HG02884 (cell line): ENCODE measurements around the gene LRCH2.
"Not testable (repeated sequence)": the region's sequence is repeated elsewhere in the genome, so short reads cannot be mapped to it uniquely, and the experiment has no call there.

Experiments
- ATAC-seq: cut with Tn5 transposase; IDR thresholded peaks from one replicate; pipeline ENCODE4 v1.9.1; 2021; ENCODE audit warnings: mild to moderate bottlenecking, moderate library complexity; ENCODE audit not compliant: unreplicated experiment

Gene LRCH2

DNA sequence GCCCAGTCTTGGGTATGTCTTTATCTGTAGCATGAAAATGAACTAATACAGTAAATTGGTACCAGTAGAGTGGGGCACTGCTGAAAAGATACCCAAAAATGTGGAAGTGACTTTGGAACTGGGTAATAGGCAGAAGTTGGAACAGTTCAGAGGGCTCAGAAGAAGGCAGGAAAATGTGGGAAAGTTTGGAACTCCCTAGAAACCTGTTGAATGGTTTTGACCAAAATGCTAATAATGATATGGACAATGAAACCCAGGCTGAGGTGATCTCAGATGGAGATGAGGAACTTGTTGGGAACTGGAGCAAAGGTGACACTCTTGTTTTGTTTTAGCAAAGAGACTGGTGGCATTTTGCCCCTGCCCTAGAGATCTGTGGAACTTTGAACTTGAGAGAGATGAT, 24.3 kb downstream of the LRCH2 start:
- not testable (repeated sequence) for ATAC-seq

DNA sequence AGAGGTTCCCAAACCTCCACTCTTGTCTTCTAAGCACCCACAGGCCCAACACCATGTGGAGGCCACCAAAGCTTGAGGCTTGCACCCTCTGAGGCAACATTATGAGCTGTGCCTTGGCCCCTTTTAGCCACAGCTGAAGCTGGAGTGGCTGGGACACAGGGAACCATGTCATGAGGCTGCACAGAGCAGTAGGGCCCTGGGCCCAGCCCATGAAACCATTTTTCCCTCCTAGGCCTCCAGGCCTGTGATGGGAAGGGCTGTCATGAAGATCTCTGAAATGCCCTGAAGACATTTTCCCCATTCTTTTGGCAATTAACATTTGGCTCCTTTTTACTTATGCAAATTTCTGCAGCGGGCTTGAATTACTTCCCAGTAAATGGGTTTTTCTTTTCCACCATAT, 29.9 kb downstream of the LRCH2 start:
- ATAC-seq, result no peak

DNA sequence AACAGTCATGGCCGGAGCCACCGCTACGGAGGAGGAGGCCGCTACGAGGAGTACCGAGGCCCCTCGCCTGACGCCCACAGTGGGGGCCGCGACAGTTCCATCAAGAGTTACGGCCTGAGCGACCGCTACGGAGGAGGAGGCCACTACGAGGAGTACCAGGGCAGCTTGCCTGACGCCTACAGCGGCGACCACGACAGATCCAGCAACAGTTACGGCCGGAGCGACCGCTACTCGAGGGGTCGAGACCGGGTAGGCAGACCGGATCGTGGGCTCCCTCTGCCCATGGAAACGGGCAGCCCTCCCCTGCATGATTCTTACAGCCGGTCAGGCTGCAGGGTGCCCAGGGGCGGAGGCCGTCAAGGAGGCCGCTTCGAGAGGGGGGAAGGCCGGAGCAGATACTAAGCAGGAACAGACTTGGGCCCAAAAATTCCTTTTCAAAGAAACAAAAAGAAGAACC, 41.6 kb downstream of the LRCH2 start:
- ATAC-seq, result no peak

DNA sequence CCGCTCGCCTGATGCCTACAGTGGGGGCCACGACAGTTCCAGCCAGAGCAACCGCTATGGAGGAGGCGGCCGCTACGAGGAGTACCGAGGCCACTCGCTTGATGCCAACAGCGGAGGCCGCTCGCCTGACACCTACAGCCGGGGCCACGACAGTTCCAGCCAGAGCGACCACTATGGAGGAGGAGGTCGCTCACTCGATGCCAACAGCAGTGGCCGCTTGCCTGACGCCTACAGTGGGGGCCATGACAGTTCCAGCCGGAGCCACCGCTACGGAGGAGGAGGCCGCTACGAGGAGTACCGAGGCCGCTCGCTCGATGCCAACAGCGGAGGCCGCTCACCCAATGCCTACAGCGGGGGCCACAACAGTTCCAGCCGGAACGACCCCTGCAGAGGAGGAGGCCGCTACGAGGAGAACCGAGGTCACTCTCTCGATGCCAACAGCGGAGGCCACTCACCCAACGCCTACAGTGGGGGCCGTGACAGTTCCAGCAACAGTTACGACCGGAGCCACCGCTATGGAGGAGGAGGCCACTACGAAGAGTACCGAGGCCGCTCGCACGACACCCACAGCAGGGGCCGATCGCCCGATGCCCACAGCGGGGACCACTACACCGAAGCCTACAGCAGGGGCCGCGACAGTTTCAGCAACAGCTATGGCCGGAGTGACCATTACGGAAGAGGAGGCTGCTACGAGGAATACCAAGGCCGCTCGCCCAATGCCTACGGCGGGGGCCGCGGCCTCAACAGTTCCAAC, 42.2 kb downstream of the LRCH2 start:
- no peak for ATAC-seq

DNA sequence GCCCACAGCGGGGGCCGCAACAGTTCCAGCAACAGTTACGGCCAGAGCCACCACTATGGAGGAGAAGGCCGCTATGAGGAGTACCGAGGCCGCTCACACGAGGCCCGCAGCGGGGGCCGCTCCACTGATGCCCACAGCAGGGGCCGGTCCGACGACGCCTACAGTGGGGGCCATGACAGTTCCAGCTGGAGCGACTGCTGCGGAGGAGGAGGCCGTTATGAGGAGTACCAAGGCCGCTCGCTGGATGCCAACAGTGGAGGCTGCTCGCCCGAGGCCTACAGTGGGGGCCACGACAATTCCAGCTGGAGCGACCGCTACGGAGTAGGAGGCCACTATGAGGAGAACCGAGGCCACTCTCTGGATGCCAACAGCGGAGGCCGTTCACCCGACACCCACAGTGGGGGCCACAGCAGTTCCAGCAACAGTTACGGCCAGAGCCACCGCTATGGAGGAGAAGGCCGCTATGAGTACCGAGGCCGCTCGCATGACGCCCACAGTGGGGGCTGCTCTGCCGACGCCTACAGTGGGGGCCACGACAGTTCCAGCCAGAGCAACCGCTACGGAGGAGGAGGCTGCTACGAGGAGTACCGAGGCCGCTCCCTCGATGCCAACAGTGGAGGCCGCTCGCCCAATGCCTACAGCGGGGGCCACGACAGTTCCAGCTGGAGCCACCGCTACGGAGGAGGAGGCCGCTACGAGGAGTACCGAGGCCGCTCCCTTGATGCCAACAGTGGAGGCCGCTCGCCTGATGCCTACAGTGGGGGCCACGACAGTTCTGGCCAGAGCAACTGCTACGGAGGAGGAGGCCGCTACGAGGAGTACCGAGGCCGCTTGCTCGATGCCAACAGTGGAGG, 43.0 kb downstream of the LRCH2 start:
- ATAC-seq, result no peak

DNA sequence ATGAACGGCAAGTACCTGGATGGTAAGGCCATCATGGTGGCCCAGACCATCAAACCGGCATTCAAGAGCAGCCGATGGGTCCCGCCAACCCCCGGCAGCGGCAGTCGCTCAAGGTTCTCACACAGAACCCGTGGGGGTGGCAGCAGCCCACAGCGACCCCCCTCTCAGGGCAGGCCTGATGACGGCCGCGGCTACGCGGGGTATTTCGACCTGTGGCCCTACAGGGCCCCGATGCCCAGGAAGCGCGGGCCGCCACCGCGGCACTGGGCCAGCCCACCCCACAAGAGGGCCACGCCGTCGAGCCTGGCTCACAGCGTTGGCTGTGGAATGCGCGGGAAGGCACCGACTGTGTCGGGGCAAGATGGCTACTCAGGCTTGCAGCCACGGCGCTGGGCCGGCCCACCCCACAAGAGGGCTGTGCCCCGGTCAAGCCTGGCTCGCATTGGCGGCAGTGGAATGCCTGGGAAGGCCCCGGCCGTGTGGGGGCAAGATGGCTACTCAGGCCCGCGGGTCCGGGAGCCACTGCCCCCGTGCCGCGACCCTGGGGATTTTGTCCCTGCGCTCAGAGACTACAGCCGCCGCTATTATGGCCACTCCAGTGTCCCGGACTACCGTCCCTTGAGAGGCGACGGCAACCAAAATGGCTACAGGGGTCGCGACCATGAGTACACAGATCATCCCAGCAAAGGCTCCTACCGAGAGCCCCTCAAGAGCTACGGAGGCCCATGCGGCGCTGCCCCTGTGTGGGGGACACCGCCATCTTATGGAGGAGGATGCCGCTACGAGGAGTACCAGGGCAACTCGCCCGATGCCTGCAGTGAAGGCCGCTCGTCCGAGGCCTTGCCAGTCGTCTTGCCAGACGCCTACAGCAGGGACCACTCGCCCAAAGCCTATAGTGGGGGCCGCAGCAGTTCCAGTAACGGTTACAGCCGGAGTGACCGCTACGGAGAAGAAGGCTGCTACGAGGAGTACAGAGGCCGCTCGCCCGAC, 44.0 kb downstream of the LRCH2 start:
- ATAC-seq, result no peak

DNA sequence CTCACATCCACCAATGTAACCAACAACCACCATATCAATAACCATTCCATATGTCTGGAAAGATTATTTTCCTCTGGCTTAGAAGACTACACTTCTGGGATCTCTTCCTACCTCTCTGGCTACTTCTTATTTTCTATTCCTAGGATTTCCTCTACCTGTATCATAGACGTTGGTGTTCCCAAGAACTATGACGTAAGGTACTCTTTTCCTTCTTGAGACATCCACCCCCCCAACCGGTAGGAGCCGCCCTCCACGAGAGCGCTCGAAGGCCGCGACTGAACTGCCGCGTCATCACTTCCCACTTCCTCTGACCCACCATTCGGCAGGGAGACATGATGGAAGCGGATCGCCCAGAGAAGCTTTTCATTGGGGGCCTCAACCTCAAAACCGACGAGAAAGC, 44.8 kb downstream of the LRCH2 start, which contains the start of gene RBMXL3:
Gene RBMXL3 (plus strand): TSS at position 301 of the 400 bp plus-strand sequence. CDS start 32 bp downstream, at position 333.
- ATAC-seq, result no peak

DNA sequence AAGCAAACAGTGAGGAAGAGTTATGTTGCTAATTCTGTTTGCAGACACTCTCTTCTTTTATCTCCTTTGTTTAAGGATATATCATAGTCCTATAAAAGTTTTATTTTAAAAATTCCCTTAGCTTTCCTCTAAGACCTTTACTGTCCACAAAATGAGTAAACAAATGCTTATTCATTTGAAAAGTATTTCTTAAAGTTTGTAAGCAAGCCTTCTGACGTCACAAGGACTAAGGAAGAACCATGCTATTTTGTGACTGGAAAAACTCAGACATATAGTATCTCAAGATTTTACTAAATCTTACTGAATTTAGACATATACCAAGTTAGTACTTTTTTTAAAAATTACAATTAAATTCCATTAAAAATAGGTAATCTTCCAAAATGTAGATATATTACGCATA, 49.9 kb downstream of the LRCH2 start:
- ATAC-seq, result no peak

DNA sequence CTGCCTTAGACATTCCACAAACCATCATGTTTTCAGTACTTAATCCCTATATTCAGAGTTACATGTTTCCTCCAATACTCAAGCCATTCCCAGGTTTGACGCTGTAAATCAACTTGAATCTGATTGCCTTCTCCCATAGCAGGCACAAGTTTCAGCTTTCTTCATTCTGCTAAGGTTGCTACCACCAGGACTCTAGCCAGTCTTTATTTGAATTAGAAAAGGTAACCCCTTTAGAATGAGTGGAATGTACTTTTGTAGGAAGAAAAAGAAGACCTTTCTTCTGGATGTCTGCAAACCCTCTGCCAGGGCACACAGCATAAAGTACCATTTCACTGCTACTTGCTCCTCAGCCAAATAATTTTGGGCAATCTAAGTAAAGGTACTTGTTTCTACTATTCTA, 55.4 kb downstream of the LRCH2 start:
- ATAC-seq, result no peak

DNA sequence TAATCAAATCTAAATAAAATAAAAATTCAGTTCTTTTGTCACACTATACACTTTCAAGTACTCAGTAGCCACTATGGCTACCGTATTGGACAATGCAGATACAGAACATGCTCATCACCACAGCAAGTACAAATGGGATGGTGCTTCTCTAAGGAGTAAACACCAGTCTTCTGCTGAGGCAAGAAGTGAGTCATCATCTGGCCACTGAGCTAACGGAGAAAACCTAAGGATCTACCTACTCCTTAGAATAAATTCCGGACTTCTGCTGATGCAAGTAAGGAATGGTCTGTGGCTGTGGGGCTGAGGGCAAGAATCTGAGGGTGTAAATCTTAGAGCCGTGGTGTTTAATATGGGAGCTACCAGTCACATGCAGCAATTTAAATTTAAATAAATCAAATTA, 56.0 kb downstream of the LRCH2 start:
- ATAC-seq, result no peak

DNA sequence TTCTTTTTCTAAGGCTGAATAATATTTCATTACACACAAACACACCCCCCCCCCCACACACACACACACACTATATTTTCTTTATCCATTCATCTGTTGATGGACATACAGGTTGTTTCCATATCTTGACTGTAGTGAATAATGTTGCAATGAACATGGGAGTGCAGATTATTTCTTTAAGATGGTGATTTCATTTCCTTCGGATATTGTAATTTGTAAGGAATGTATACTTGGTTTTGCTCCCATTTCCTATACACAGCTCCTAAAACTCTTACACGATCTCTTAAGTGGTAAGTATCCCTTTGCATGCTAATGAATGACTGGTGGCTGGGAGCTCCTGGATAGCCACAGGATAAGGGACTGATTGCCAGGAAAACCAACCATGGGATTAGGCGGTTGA, 59.3 kb downstream of the LRCH2 start:
- ATAC-seq, result no peak

DNA sequence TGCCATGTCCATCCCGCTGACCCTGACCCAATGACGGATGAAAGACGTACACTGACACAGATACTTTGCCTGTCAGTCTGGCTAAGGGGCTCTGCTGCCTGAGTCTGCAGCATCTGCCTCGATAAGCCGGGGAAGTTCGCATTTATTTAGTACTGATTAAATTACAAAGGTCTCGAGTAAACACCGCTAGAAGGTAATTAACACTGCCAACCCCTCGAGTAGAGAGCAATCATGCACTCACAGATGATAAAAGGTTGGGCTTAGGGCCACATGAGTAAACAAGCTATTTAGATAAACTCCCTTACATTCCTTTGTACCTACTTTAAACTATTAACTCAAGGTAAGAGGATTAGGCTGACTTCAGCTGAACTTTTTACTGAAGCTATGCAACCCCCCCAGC, 60.7 kb downstream of the LRCH2 start:
- ATAC-seq, result no peak

DNA sequence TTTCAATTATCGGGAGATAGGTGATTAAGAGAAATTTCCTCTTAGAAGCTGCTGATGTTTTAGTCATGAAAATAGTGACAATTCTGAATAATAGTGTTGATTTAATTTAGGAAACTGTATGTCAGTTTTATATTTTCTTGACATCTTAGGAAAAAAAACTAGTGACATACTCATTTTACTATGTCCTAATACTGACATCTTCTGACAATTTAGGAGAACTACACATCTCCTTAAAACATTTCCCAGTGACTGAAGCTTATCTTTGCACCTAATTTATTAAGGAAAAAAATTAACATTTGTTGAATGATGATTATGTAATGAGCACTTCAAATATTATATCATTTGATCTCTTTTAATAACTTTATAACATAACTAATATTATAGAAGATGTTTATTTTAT, 86.7 kb downstream of the LRCH2 start:
- ATAC-seq, result no peak

DNA sequence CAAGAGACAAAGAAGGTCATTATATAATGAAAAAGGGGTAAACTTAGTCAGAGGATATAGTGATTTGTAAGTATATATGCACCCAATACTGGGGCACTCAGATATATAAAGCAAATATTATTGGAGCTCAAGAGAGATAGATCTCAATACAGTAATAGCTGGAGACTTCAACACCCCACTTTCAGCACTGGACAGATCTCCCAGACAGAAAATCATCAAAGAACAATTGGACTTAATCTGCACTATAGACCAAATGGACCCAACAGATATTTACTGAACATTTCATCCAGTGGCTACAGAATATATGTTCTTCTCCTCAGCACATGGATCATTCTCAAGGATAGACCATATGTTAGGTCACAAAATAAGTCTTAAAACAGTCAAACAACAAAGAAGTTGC, 91.8 kb downstream of the LRCH2 start:
- no peak for ATAC-seq

DNA sequence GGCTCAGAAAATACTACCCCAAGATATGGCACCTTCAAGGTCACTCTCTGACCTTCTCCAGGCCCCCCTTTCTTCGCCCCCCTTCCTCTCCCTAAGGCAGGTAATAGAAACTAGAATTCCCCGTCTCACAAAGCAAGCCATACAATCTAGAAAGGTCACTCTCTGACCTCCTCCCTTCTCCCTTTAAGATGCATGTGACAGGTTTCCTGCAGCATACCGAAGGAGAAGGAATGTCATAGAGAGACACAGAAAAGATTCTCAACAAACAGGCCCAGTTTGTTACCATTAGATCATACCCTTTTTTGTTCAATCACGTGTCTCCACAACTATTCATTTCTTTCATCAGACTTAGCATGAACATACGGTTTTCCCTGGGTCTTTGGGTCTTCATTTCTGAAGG, 95.9 kb downstream of the LRCH2 start:
- ATAC-seq, result no peak

DNA sequence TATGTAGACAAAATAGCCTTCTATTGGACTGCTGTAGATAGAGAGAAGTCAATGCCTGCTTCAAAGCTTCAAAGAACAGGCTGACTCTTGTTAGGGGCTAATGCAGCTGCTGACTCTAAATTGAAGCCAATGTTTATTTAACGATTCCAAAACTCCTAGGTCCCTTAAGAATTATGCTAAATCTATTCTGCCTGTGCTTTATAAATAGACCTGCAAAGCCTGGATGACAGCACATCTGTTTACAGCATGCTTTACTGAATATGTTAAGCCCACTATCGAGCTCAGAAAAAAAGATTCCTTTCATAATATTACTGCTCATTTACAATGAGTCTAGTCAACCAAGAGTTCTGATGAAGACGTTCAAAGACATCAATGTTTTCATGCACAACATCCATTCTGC, 99.5 kb downstream of the LRCH2 start:
- no peak for ATAC-seq

DNA sequence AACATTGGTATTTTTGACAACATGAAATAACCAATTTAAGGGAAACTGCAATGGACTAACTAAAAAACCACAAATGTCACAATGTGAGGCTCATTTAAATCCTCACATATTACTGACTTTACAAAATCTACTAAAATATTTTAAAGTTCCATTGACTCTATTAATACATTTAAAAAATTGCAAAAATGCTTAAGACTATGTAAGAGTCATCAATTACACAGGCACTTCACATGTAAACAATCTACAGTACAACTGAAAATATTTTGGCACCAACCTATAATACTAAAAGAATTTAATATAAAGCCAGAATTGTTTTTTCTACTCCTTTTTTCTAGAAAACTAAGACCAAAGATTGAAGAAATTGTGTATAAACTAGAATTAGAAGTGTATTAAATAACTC, 121.5 kb downstream of the LRCH2 start:
- ATAC-seq, result no peak

DNA sequence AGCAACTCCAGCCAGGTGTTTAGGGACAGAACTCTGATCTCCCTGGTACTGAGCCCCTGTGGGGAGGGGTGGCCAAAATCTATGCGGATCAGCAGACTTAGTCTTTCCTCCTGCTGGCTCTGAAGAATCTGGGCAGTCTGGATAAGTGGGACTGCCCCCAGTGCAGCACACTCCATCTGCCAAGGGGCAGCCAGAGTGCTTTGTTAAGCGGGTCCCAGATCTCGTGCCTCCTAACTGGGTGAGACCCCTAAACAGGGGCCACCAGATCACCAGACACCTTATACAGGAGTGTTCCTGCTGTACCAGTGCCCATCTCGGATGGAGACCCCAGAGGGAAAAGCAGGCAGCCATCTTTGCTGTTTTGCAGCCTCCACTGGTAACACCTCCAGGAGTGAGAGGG, 135.0 kb downstream of the LRCH2 start:
- ATAC-seq, result no peak

DNA sequence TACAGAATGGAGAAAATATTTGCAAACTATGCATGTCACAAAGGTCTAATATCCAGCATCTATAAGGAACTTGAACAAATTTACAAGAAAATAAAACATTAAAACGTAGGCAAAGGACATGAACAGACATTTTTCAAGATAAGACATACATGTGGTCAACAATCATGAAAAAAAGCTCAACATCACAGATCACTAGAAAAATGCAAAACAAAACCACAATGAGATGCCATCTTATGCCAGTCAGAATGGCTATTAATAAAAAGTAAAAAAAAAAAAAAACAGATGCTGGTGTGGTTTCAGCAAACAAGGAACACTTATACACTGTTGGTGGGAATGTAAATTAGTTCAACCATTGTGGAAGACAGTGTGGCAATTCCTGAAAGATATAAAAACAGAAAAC, 140.7 kb downstream of the LRCH2 start:
- no peak for ATAC-seq

DNA sequence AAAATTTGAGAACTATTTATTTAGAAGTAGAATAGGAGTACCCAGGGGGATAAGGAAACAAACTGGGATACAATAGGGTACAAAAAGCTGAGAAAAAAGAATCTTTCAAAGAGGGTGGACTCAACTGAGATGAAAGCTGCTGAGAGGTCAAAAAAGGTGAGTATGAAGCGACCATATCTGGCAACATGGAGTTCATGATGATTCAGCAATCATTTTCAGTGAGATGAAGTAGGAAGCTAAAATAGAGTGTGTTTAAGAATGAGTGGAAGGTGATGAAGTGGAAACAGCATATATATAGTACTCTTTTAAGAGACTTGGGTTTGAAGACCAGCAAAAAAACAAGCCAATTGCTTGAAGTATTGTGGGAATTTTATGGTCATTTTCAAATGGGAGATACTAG, 144.5 kb downstream of the LRCH2 start:
- ATAC-seq, result no peak

DNA sequence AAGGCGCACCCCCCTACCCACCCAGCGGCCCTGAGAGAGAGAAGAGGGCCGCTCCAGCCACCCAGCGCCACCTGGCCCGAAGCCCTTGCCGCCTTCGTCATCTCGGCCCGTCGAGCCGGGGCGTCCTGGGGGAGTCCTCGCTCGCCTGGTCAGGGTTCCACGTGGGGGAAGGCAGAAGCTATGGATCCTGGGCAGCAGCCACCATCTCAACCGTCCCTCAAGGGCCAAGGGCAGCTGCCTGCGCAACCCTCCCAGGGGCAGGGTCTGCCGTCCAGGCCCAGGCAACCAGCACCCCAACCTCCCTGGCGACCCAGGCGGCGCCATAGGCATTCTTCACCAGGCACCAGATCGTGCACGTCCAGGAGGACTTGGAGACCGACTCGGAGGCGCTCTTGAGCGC, 165.0 kb downstream of the LRCH2 start:
- ATAC-seq, result no peak
